ENCODE data around the gene CST5.

DNA sequence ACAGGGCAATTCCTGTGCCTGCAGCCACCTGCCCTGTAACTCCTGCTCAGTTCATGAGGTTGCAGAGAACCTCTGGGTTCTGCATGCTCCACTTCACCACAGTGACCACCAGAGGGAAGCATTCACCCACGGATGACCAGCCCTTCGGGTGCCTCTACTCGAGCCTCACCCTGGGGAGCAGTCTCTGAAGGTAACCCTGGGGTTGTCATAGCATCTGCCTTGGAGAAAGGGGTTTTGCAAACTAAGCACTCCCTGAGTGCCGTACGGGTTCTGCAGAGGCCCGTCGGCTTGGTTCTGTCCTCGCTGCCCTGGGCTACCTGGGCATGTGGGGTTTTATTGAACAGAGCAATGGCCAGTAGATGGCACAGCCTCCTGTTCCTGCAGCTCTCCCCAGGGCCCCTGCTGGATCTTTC, 10.2 kb upstream of the CST5 start:
- TF ChIP-seq, protein P1, sequence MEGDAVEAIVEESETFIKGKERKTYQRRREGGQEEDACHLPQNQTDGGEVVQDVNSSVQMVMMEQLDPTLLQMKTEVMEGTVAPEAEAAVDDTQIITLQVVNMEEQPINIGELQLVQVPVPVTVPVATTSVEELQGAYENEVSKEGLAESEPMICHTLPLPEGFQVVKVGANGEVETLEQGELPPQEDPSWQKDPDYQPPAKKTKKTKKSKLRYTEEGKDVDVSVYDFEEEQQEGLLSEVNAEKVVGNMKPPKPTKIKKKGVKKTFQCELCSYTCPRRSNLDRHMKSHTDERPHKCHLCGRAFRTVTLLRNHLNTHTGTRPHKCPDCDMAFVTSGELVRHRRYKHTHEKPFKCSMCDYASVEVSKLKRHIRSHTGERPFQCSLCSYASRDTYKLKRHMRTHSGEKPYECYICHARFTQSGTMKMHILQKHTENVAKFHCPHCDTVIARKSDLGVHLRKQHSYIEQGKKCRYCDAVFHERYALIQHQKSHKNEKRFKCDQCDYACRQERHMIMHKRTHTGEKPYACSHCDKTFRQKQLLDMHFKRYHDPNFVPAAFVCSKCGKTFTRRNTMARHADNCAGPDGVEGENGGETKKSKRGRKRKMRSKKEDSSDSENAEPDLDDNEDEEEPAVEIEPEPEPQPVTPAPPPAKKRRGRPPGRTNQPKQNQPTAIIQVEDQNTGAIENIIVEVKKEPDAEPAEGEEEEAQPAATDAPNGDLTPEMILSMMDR (IDR thresholded peaks at IDR 0.05; ENCODE audit: low read length), result peak; percentile 66
- no peak for TF ChIP-seq EZH2 (IDR thresholded peaks at IDR 0.05; ENCODE audit: borderline replicate concordance, low read length)

All from OCI-LY1 (cell line).